GM12878 (cell line): Measurements from ENCODE around the gene SECISBP2.

Source experiments
- CTCF ChIP-seq, 3 experiments: IDR thresholded peaks in 2 of 3; conservative IDR thresholded peaks in 1 of 3; 2 replicates each; pipeline ENCODE4 v1.5.1; 2011; ENCODE audit warnings: low read depth in 3 of 3, low read length in 3 of 3, mild to moderate bottlenecking in 3 of 3, control low read depth in 2 of 3, moderate library complexity in 2 of 3, inconsistent platforms in 1 of 3, mixed read lengths in 1 of 3; ENCODE audit not compliant: control insufficient read depth in 2 of 3, insufficient read depth in 1 of 3; ENCODE audit errors: extremely low read depth in 1 of 3
- EP300 ChIP-seq, 2 experiments: fragments of 150-350 bp in 1 of 2; IDR thresholded peaks; 2 replicates each; pipeline ENCODE4 v1.6.1; 2011 to 2012; ENCODE audit warnings: low read depth in 2 of 2, low read length in 2 of 2, borderline replicate concordance in 1 of 2, improper control_type of control experiment in 1 of 2, inconsistent platforms in 1 of 2; ENCODE audit not compliant: control insufficient read depth in 1 of 2
- MXI1 ChIP-seq: fragments of 150-350 bp; IDR thresholded peaks from 2 replicates; pipeline ENCODE4 v1.6.1; 2011; ENCODE audit warnings: low read depth, mild to moderate bottlenecking, inconsistent platforms, low read length, improper control_type of control experiment
- POLR2AphosphoS2 ChIP-seq: IDR thresholded peaks from 2 replicates; pipeline ENCODE4 v1.6.1; 2011; ENCODE audit warnings: low read depth, mild to moderate bottlenecking, low read length, improper control_type of control experiment, moderate library complexity
- ZNF24 ChIP-seq: fragments of 450-650 bp; IDR thresholded peaks from 2 replicates; pipeline ENCODE4 v1.6.1; 2017; ENCODE audit warnings: antibody characterized with exemption, mild to moderate bottlenecking

GRCh38 chr9:89376286-89376685, 58.0 kb downstream of the SECISBP2 start:
- no peak for TF ChIP-seq CTCF (IDR thresholded peaks at IDR 0.05 in 2 of 3, conservative IDR thresholded peaks at IDR 0.05 in 1 of 3; ENCODE audit: control insufficient read depth in 2 of 3, extremely low read depth in 1 of 3, insufficient read depth in 1 of 3, low read depth in 3 of 3, low read length in 3 of 3)
- TF ChIP-seq MXI1 = no peak
- TF ChIP-seq ZNF24 = no peak
- no peak for TF ChIP-seq EP300 (IDR thresholded peaks at IDR 0.05; ENCODE audit: borderline replicate concordance in 1 of 2, control insufficient read depth in 1 of 2, low read depth in 2 of 2, low read length in 2 of 2)
- TF ChIP-seq POLR2AphosphoS2 = no peak
